NCI-H524 (cell line): ENCODE measurements around the gene RFX8.
A peak's percentile ranks its signal among the peaks of the same experiment; 100 is the strongest.
"Not testable (repeated sequence)": the region's sequence is repeated elsewhere in the genome, so short reads cannot be mapped to it uniquely, and the experiment has no call there.

Experiments
- DNase-seq, 2 experiments: peaks; one replicate each; lab custom pipeline; 2025; lab: John Stamatoyannopoulos, UW

Gene RFX8

GRCh38 chr2:101474731-101475384, at the start of gene RFX8:
TSS of gene RFX8 (minus strand) at chr2:101475112. CDS start at chr2:101466848, 8,264 bp downstream.
- DNase-seq: no peak

- no peak for DNase-seq
These were observed 46.6 kb upstream of the RFX8 start for GRCh38 chr2:101521487-101521886.

GRCh38 chr2:101520246-101520645, 45.3 kb upstream of the RFX8 start:
- no peak for DNase-seq

GRCh38 chr2:101518578-101519492, 43.9 kb upstream of the RFX8 start:
- peak in 1 of 2 experiments; percentile 44 for DNase-seq

GRCh38 chr2:101517758-101518271, 42.9 kb upstream of the RFX8 start:
- no peak for DNase-seq

GRCh38 chr2:101516823-101517690, 42.1 kb upstream of the RFX8 start:
- no peak for DNase-seq

GRCh38 chr2:101516349-101516748, 41.4 kb upstream of the RFX8 start:
- DNase-seq: no peak

GRCh38 chr2:101515477-101515876, 40.6 kb upstream of the RFX8 start:
- DNase-seq: no peak

GRCh38 chr2:101512993-101513392, 38.1 kb upstream of the RFX8 start:
- no peak for DNase-seq

- DNase-seq: no peak
These were observed 36.5 kb upstream of the RFX8 start for GRCh38 chr2:101511381-101511780.

- DNase-seq: no peak
These were observed 34.8 kb upstream of the RFX8 start for GRCh38 chr2:101509499-101510284.

GRCh38 chr2:101508636-101509035, 33.7 kb upstream of the RFX8 start:
- DNase-seq: no peak

GRCh38 chr2:101505276-101505675, 30.4 kb upstream of the RFX8 start:
- not testable (repeated sequence) for DNase-seq

GRCh38 chr2:101504744-101505143, 29.8 kb upstream of the RFX8 start:
- DNase-seq: not testable (repeated sequence)

- DNase-seq: no peak
These were observed 27.2 kb upstream of the RFX8 start for GRCh38 chr2:101502095-101502494.

GRCh38 chr2:101501443-101501842, 26.5 kb upstream of the RFX8 start:
- DNase-seq: peak in 1 of 2 experiments; percentile 74

GRCh38 chr2:101500860-101501259, 25.9 kb upstream of the RFX8 start:
- DNase-seq: no peak

GRCh38 chr2:101500180-101500579, 25.3 kb upstream of the RFX8 start:
- DNase-seq: no peak

GRCh38 chr2:101496279-101496678, 21.4 kb upstream of the RFX8 start:
- DNase-seq: no peak

- no peak for DNase-seq
These were observed 18.1 kb upstream of the RFX8 start for GRCh38 chr2:101492936-101493473.

GRCh38 chr2:101486994-101487393, 12.1 kb upstream of the RFX8 start:
- no peak for DNase-seq
